GM12892 (cell line): ENCODE results near the gene DYNC1I1.

Experiments used
- POLR2A ChIP-seq: IDR thresholded peaks from 2 replicates; pipeline ENCODE4 v1.6.1; 2011; ENCODE audit warnings: low read depth, low read length, control low read depth
- POLR2AphosphoS5 ChIP-seq: IDR thresholded peaks from 2 replicates; pipeline ENCODE4 v1.6.1; 2011; ENCODE audit warnings: low read depth, low read length, control low read depth
- TAF1 ChIP-seq: IDR thresholded peaks from 2 replicates; pipeline ENCODE4 v1.6.1; 2011; ENCODE audit warnings: low read depth, mild to moderate bottlenecking, control low read depth, low read length, borderline replicate concordance

- no peak for TF ChIP-seq POLR2A
- TF ChIP-seq POLR2AphosphoS5: no peak
- no peak for TF ChIP-seq TAF1
Measured at GRCh38 chr7:95904099-95904498, 131.7 kb downstream of the DYNC1I1 start.
